IPS DF 19.7 (cell line): Measurements from ENCODE around the gene MBTPS2.
"Not testable (repeated sequence)": the region's sequence is repeated elsewhere in the genome, so short reads cannot be mapped to it uniquely, and the experiment has no call there.

ENCODE experiments used
- DNase-seq: peaks from one replicate; pipeline ENCODE4 v3.0.0-alpha.2; 2013; ENCODE audit warnings: low read depth, low spot score

Gene MBTPS2

GRCh38 chrX:21856504-21856903 lies 17.1 kb downstream of the MBTPS2 start:
- DNase-seq = no peak

GRCh38 chrX:21863241-21863640 lies 23.8 kb downstream of the MBTPS2 start:
- no peak for DNase-seq

- no peak for DNase-seq
These were observed 26.0 kb downstream of the MBTPS2 start for GRCh38 chrX:21865436-21865835.

- no peak for DNase-seq
These were observed 31.1 kb downstream of the MBTPS2 start for GRCh38 chrX:21870494-21870893.

GRCh38 chrX:21873063-21873775 lies 33.8 kb downstream of the MBTPS2 start:
- DNase-seq = no peak

GRCh38 chrX:21874182-21874581 lies 34.8 kb downstream of the MBTPS2 start:
- not testable (repeated sequence) for DNase-seq

- no peak for DNase-seq
These were observed 35.6 kb downstream of the MBTPS2 start for GRCh38 chrX:21875013-21875412.

- DNase-seq = no peak
These were observed 42.6 kb downstream of the MBTPS2 start for GRCh38 chrX:21881881-21882574.

GRCh38 chrX:21883258-21883657 lies 43.8 kb downstream of the MBTPS2 start:
- DNase-seq = no peak

- DNase-seq = no peak
These were observed 46.2 kb downstream of the MBTPS2 start for GRCh38 chrX:21885568-21885967.

- DNase-seq = peak; percentile 3
These were observed 65.9 kb downstream of the MBTPS2 start for GRCh38 chrX:21905313-21905712.

GRCh38 chrX:21905953-21906352 lies 66.5 kb downstream of the MBTPS2 start:
- no peak for DNase-seq

GRCh38 chrX:21907260-21907659 lies 67.8 kb downstream of the MBTPS2 start:
- no peak for DNase-seq

- no peak for DNase-seq
These were observed 72.1 kb downstream of the MBTPS2 start for GRCh38 chrX:21911481-21911880.

GRCh38 chrX:21912220-21912619 lies 72.8 kb downstream of the MBTPS2 start:
- no peak for DNase-seq

GRCh38 chrX:21912989-21913388 lies 73.6 kb downstream of the MBTPS2 start:
- no peak for DNase-seq

GRCh38 chrX:21926116-21926515 lies 86.7 kb downstream of the MBTPS2 start:
- no peak for DNase-seq

- DNase-seq = no peak
These were observed 87.3 kb downstream of the MBTPS2 start for GRCh38 chrX:21926527-21927278.

- DNase-seq = no peak
These were observed 89.8 kb downstream of the MBTPS2 start for GRCh38 chrX:21929209-21929608.

- DNase-seq = no peak
These were observed 91.6 kb downstream of the MBTPS2 start for GRCh38 chrX:21930986-21931385.

GRCh38 chrX:21932292-21933002 lies 93.0 kb downstream of the MBTPS2 start:
- no peak for DNase-seq

GRCh38 chrX:21933077-21933476 lies 93.7 kb downstream of the MBTPS2 start:
- DNase-seq = no peak
